Lower lobe of right lung (tissue), 2 donors: ENCODE results near the gene PTPN23. TPM values are rescaled to one million over a fixed set of nuclear protein-coding genes. Genes with fewer than 3 reads are reported as not detected.

Experiments used
- ATAC-seq, 2 donors: fragments of 200-7000 bp; cut with Tn5 transposase; one replicate each; pipeline ENCODE4 v1.9.1; 2020 to 2022; ENCODE audit warnings: mild to moderate bottlenecking in 2 of 2, moderate library complexity in 2 of 2
- DNase-seq: peaks from one replicate; pipeline ENCODE4 v3.0.0-alpha.2; 2020
- H3K27ac ChIP-seq: fragments of 200-600 bp; one replicate; pipeline ENCODE4 v1.8.0; 2022
- H3K27me3 ChIP-seq: fragments of 200-600 bp; one replicate; pipeline ENCODE4 v1.8.0; 2022; ENCODE audit warnings: low read depth
- H3K36me3 ChIP-seq: fragments of 200-600 bp; one replicate; pipeline ENCODE4 v1.8.0; 2022; ENCODE audit warnings: mild to moderate bottlenecking
- H3K4me1 ChIP-seq: fragments of 200-600 bp; one replicate; pipeline ENCODE4 v1.8.0; 2022
- H3K4me3 ChIP-seq: fragments of 200-600 bp; one replicate; pipeline ENCODE4 v1.8.0; 2022; ENCODE audit warnings: mild to moderate bottlenecking
- H3K9me3 ChIP-seq: fragments of 200-600 bp; one replicate; pipeline ENCODE4 v1.8.0; 2022
- CTCF ChIP-seq: fragments of 200-600 bp; IDR thresholded peaks from one replicate; pipeline ENCODE4 v1.8.0; 2022; ENCODE audit warnings: antibody characterized with exemption, mild to moderate bottlenecking
- intact Hi-C: fragments of 100-400 bp; cut with DNase I; formaldehyde crosslinking; loops from one replicate; pipeline ENCODE4 v1.11.0; 2022
- total RNA-seq: library from RNA; stranded (reverse); fragmentation: NEBNext Ultra II Directional; extraction: Animal tissue kit (Norgen Biotek cat#: 25700); gene quantifications from one replicate; pipeline ENCODE4 v1.2.1, GENCODE V29; 2021
- donor health status: DM: no; HTN: yes; CAD: no; lungs with severe emphysema.

The PTPN23 gene
- total RNA-seq, 1 donor from 2014 or later: 40.4 TPM

DNA sequence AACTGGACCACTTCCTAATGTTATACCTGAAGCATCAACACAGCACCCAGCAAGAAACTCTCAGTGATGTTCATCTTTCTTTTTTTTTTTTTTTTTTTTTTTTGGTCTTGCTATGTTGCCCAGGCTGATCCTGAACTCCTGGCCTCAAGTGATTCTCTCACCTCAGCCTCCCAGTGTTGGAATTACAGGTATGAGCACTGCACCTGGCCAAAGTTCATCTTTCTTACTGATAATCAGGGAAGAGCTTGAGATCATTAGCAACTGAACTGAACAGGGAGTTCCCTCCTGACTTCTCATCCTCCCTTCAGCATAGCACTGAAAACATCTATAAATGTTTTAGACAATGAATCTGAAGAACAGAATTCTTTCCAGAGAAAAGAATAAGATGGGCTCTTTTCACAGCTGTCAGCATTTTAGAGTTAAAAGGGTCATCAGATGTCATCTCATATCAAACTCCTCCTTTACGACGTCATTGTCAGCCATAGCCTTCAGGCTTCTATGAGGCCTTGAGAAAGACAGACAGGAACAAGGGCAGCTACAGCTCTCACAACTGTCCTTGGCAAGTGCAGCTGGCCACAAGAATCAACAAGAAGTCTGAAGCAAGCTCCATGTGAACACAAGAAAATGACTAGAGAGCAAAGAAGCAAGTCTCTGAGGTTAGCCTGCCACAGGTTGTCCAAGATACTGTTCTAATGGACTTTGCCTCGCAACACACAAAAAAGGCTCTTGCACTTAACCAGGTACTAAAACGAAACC, 61.2 kb downstream of the PTPN23 start:
- H3K27ac ChIP-seq: no peak overlapping the region
- no peaks in the 10 kb centered on the region for H3K27me3 ChIP-seq
- no peak overlapping the region for H3K4me3 ChIP-seq
- no peaks in the 10 kb centered on the region for H3K9me3 ChIP-seq
- H3K36me3 ChIP-seq: peaks cover 48% of the 10 kb centered on the region
- no peak for ATAC-seq
- no peak for DNase-seq
- no peak for TF ChIP-seq CTCF
- peaks cover 8% of the 10 kb centered on the region for H3K4me1 ChIP-seq
- intact Hi-C loops: no loop called here

DNA sequence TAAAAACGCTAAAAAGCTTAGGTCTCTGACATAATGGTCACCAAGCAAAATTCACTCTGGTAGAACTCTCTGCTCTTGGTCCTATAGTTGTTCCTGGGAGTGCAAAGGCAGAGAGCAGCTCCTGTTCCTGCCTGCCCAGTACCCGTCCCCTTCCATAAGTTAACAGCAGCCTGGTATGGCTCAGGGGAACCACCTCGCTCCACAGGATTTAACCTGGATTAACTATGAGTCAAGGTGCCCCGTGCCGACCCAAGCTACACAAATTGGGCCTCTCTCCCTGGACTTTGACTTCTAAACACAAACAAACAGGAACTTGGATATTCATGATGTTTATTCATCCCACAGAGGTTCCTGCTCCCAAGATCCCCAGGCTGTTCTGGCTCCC, 62.8 kb downstream of the PTPN23 start:
- H3K9me3 ChIP-seq: no peaks in the 10 kb centered on the region
- intact Hi-C loops: no loop called here
- DNase-seq (no peak), ATAC-seq (peak; percentile 34 to 60)
- peak overlapping the region; percentile 75 for H3K27ac ChIP-seq
- TF ChIP-seq CTCF: no peak
- H3K36me3 ChIP-seq: peaks cover 41% of the 10 kb centered on the region
- no peaks in the 10 kb centered on the region for H3K27me3 ChIP-seq
- peaks cover 8% of the 10 kb centered on the region for H3K4me1 ChIP-seq
- no peak overlapping the region for H3K4me3 ChIP-seq

DNA sequence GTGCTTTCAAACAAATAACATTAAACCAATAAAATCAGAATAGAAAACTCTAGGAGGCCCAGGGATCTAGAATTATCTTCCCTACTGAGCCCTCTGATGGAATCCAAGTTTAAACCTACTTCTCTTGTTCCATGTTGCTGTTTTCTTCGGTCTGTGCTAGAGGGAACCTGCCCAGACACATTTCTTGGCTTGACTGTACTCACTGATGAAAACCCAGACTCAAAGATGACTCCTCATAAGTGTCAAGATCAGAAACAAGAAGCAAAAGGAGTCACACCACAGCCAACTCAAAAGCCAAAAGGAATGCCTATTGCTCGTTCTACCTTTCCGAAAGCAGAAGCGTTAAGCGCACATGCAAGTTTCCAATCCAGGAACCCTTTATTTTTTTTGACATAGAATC, 63.3 kb downstream of the PTPN23 start:
- H3K9me3 ChIP-seq: no peaks in the 10 kb centered on the region
- no peak overlapping the region for H3K4me3 ChIP-seq
- ATAC-seq: no peak
- peaks cover 36% of the 10 kb centered on the region for H3K36me3 ChIP-seq
- H3K27ac ChIP-seq: peak overlapping the region; percentile 75
- peaks cover 8% of the 10 kb centered on the region for H3K4me1 ChIP-seq
- DNase-seq: no peak
- H3K27me3 ChIP-seq: no peaks in the 10 kb centered on the region
- intact Hi-C loops: no loop called here
- TF ChIP-seq CTCF: no peak

DNA sequence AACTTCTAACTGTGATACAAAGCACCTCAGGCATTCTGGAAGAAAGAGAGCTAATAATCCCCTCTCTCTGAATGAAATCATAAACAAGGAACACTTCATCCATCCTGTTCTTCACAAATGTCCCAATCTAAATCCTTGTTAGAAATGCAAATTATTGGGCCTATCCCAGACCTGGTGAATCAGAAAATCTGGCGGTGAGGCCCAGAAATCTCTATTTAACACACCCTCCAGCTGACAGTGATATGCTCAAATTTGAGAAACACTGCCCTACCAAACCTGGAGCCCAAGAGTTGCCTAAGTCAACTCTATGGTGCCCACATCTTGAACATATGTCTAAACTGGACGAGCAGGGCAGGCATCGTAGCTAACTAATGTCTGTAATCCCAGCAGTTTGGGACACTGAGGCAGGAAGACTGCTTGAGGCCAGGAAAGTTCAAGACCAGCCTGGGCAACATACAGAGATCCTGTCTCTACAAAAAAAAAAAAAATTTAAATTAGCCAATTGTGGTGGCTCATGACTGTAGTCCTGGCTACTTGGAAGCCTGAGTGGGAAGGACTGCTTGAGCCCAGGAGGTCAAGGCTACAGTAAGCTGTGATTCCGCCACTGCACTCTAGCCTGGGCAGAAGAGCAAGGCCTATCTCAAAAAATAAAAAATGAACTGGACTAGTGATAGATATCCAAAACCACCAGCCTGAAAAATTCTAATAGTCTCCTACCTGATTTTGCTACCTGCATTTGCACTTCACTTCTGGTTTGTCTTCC, 71.8 kb downstream of the PTPN23 start:
- H3K4me1 ChIP-seq: peaks cover 12% of the 10 kb centered on the region
- no peaks in the 10 kb centered on the region for H3K9me3 ChIP-seq
- no peak overlapping the region for H3K4me3 ChIP-seq
- H3K27ac ChIP-seq: no peak overlapping the region
- DNase-seq: no peak
- no peak for TF ChIP-seq CTCF
- intact Hi-C loops: no loop called here
- no peak for ATAC-seq
- H3K36me3 ChIP-seq: no peaks in the 10 kb centered on the region
- no peaks in the 10 kb centered on the region for H3K27me3 ChIP-seq

DNA sequence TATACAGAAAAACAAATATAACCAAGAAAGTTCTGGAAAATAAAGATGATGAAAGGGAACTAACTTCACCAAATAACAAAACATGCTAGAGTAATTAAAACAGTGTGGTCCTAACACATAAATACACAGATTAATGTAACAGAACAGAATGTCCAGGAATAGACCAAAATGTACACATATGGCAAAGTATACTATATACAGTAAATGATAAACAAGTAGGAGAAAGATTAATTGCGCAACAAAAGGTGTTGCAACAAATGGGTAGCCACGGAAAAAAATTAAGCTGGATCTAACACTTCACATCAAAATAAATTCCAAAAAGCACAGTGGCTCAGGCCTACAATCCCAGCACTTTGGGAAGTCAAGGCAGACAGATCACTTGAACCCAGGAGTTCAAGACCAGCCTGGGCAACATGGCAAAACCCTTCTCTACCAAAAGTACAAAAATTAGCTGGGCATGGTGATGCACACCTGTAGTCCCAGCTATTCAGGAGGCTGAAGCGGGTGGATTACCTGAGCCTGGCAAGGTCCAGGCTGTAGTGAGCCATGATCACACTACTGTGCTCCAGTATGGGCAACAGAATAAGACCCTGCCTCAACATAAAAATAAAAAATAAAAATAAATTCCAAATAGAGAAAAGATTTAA, 75.1 kb downstream of the PTPN23 start:
- H3K27me3 ChIP-seq: no peaks in the 10 kb centered on the region
- no peak overlapping the region for H3K27ac ChIP-seq
- no peak for TF ChIP-seq CTCF
- no peaks in the 10 kb centered on the region for H3K9me3 ChIP-seq
- peaks cover 12% of the 10 kb centered on the region for H3K4me1 ChIP-seq
- no peak overlapping the region for H3K4me3 ChIP-seq
- ATAC-seq (no peak), DNase-seq (no peak)
- H3K36me3 ChIP-seq: no peaks in the 10 kb centered on the region
- intact Hi-C loops: no loop called here
